Duodenal mucosa (tissue), 2 donors: Measurements from ENCODE around the gene CAT.

Source experiments
- H3K27ac ChIP-seq: one replicate; pipeline ENCODE4 v1.7.0; 2013; ENCODE audit warnings: low read depth, low read length
- H3K27me3 ChIP-seq, 2 donors: one replicate each; pipeline ENCODE4 v1.7.0; 2013; ENCODE audit warnings: low read length in 2 of 2, control low read depth in 1 of 2; ENCODE audit not compliant: insufficient read depth in 2 of 2, control insufficient read depth in 1 of 2
- H3K36me3 ChIP-seq, 2 donors: one replicate each; pipeline ENCODE4 v1.7.0; 2013; ENCODE audit warnings: low read length in 2 of 2, control low read depth in 1 of 2; ENCODE audit not compliant: insufficient read depth in 2 of 2, control insufficient read depth in 1 of 2
- H3K4me1 ChIP-seq, 2 donors: one replicate each; pipeline ENCODE4 v1.7.0; 2013; ENCODE audit warnings: low read length in 2 of 2, control low read depth in 1 of 2; ENCODE audit not compliant: insufficient read depth in 2 of 2, control insufficient read depth in 1 of 2
- H3K4me3 ChIP-seq, 2 donors: one replicate each; pipeline ENCODE4 v1.7.0; 2013; ENCODE audit warnings: low read length in 2 of 2, low read depth in 1 of 2
- H3K9ac ChIP-seq, 2 donors: one replicate each; pipeline ENCODE4 v1.7.0; 2013; ENCODE audit warnings: low read length in 2 of 2, low read depth in 1 of 2
- H3K9me3 ChIP-seq, 2 donors: one replicate each; pipeline ENCODE4 v1.7.0; 2013; ENCODE audit warnings: low read length in 2 of 2, control low read depth in 1 of 2; ENCODE audit not compliant: control insufficient read depth in 1 of 2

Gene CAT

GRCh38 chr11:34492806-34493414 is 54.2 kb downstream of the CAT start:
- H3K4me1 ChIP-seq = no peaks in the 10 kb centered on the region
- H3K4me3 ChIP-seq = no peak overlapping the region
- H3K9me3 ChIP-seq = no peaks in the 10 kb centered on the region
- no peaks in the 10 kb centered on the region for H3K36me3 ChIP-seq
- no peak overlapping the region for H3K9ac ChIP-seq
- no peak overlapping the region for H3K27ac ChIP-seq
- H3K27me3 ChIP-seq = no peaks in the 10 kb centered on the region

GRCh38 chr11:34493468-34493867 is 54.7 kb downstream of the CAT start:
- H3K4me1 ChIP-seq = no peaks in the 10 kb centered on the region
- H3K9ac ChIP-seq = no peak overlapping the region
- no peak overlapping the region for H3K4me3 ChIP-seq
- H3K9me3 ChIP-seq = no peaks in the 10 kb centered on the region
- no peaks in the 10 kb centered on the region for H3K27me3 ChIP-seq
- H3K27ac ChIP-seq = no peak overlapping the region
- H3K36me3 ChIP-seq = no peaks in the 10 kb centered on the region

GRCh38 chr11:34493926-34494595 is 55.3 kb downstream of the CAT start:
- Histone ChIP-seq H3K36me3 (no peaks in the 10 kb centered on the region), H3K9ac (no peak overlapping the region), H3K9me3 (no peaks in the 10 kb centered on the region), H3K4me3 (no peak overlapping the region), H3K27me3 (no peaks in the 10 kb centered on the region), H3K4me1 (no peaks in the 10 kb centered on the region), H3K27ac (no peak overlapping the region)

GRCh38 chr11:34495239-34495723 is 56.5 kb downstream of the CAT start:
- Histone ChIP-seq H3K36me3 (no peaks in the 10 kb centered on the region), H3K4me3 (no peak overlapping the region), H3K27me3 (peaks cover 0 to 5% of the 10 kb centered on the region in 2 donors)

GRCh38 chr11:34495724-34496377 is 57.1 kb downstream of the CAT start:
- peaks cover 0 to 5% of the 10 kb centered on the region in 2 donors for H3K27me3 ChIP-seq
- H3K9ac ChIP-seq = no peak overlapping the region
- no peaks in the 10 kb centered on the region for H3K4me1 ChIP-seq
- H3K4me3 ChIP-seq = no peak overlapping the region
- no peaks in the 10 kb centered on the region for H3K36me3 ChIP-seq
- H3K27ac ChIP-seq = no peak overlapping the region
- no peaks in the 10 kb centered on the region for H3K9me3 ChIP-seq

More at GRCh38 chr11:34495239-34495723, 56.5 kb downstream of the CAT start:
- H3K4me1 ChIP-seq = no peaks in the 10 kb centered on the region
- H3K9me3 ChIP-seq = no peaks in the 10 kb centered on the region
- no peak overlapping the region for H3K9ac ChIP-seq
- H3K27ac ChIP-seq = no peak overlapping the region

- no peak overlapping the region for H3K4me3 ChIP-seq
- H3K36me3 ChIP-seq = no peaks in the 10 kb centered on the region
- H3K9ac ChIP-seq = no peak overlapping the region
- H3K9me3 ChIP-seq = no peaks in the 10 kb centered on the region
- H3K27ac ChIP-seq = no peak overlapping the region
- peaks cover 0 to 5% of the 10 kb centered on the region in 2 donors for H3K27me3 ChIP-seq
- peaks cover 0 to 6% of the 10 kb centered on the region in 2 donors for H3K4me1 ChIP-seq
These were observed 61.2 kb downstream of the CAT start for GRCh38 chr11:34499719-34500500.

- Histone ChIP-seq H3K36me3 (no peaks in the 10 kb centered on the region), H3K9me3 (no peaks in the 10 kb centered on the region), H3K9ac (no peak overlapping the region), H3K27me3 (peaks cover 0 to 5% of the 10 kb centered on the region in 2 donors), H3K27ac (no peak overlapping the region), H3K4me3 (no peak overlapping the region), H3K4me1 (peaks cover 0 to 6% of the 10 kb centered on the region in 2 donors)
These were observed 62.8 kb downstream of the CAT start for GRCh38 chr11:34501500-34501899.

- peaks cover 0 to 6% of the 10 kb centered on the region in 2 donors for H3K4me1 ChIP-seq
- no peak overlapping the region for H3K4me3 ChIP-seq
- H3K9me3 ChIP-seq = no peaks in the 10 kb centered on the region
- no peak overlapping the region for H3K9ac ChIP-seq
- H3K27me3 ChIP-seq = peaks cover 0 to 5% of the 10 kb centered on the region in 2 donors
- H3K27ac ChIP-seq = no peak overlapping the region
- no peaks in the 10 kb centered on the region for H3K36me3 ChIP-seq
These were observed 63.2 kb downstream of the CAT start for GRCh38 chr11:34501949-34502348.

- Histone ChIP-seq H3K4me1 (peaks cover 0 to 6% of the 10 kb centered on the region in 2 donors), H3K27me3 (peaks cover 0 to 5% of the 10 kb centered on the region in 2 donors), H3K36me3 (no peaks in the 10 kb centered on the region), H3K4me3 (no peak overlapping the region), H3K9me3 (no peaks in the 10 kb centered on the region), H3K27ac (no peak overlapping the region), H3K9ac (no peak overlapping the region)
These were observed 64.2 kb downstream of the CAT start for GRCh38 chr11:34502949-34503348.
